Osteoblast (primary cell): Measurements from ENCODE around the gene SCYGR4. TPM values are rescaled to one million over a fixed set of nuclear protein-coding genes. Genes with fewer than 3 reads are reported as not detected.

Experiments
- DNase-seq: peaks from one replicate; pipeline ENCODE4 v3.0.0; 2011; ENCODE audit warnings: low spot score, mixed read lengths; ENCODE audit not compliant: insufficient read length; ENCODE audit errors: missing footprints
- H2AFZ ChIP-seq: 2 replicates; pipeline ENCODE4 v1.6.0; 2011; ENCODE audit warnings: mild to moderate bottlenecking, low read length
- H3K27ac ChIP-seq: 2 replicates; pipeline ENCODE4 v1.5.1; 2011; ENCODE audit warnings: mild to moderate bottlenecking, low read depth, low read length, moderate library complexity
- H3K27me3 ChIP-seq: 2 replicates; pipeline ENCODE4 v1.6.0; 2012; ENCODE audit warnings: mild to moderate bottlenecking, control low read depth, inconsistent platforms, low read length, moderate library complexity; ENCODE audit not compliant: insufficient read depth
- H3K36me3 ChIP-seq: 2 replicates; pipeline ENCODE4 v1.5.1; 2011; ENCODE audit warnings: mild to moderate bottlenecking, low read length, control low read depth, moderate library complexity; ENCODE audit not compliant: insufficient read depth
- H3K4me1 ChIP-seq: 2 replicates; pipeline ENCODE4 v1.5.1; 2011; ENCODE audit warnings: mild to moderate bottlenecking, low read length, control low read depth, moderate library complexity; ENCODE audit not compliant: insufficient read depth
- H3K4me2 ChIP-seq: 2 replicates; pipeline ENCODE4 v1.6.0; 2011; ENCODE audit warnings: mild to moderate bottlenecking, low read length; ENCODE audit not compliant: insufficient read depth
- H3K4me3 ChIP-seq: fragments of 200-600 bp; sonication (generic); 3 replicates; pipeline ENCODE4 v1.5.1; 2012; ENCODE audit warnings: mild to moderate bottlenecking, low read length, inconsistent platforms; ENCODE audit not compliant: insufficient read depth
- H3K79me2 ChIP-seq: 2 replicates; pipeline ENCODE4 v1.6.0; 2012; ENCODE audit warnings: mild to moderate bottlenecking, low read length, control low read depth, inconsistent platforms; ENCODE audit not compliant: insufficient read depth
- H3K9me3 ChIP-seq: 2 replicates; pipeline ENCODE4 v1.5.1; 2011; ENCODE audit warnings: low read depth, low read length, control low read depth
- H4K20me1 ChIP-seq: 2 replicates; pipeline ENCODE4 v1.6.0; 2012; ENCODE audit warnings: mild to moderate bottlenecking, low read length, control low read depth; ENCODE audit not compliant: insufficient read depth
- CTCF ChIP-seq: IDR thresholded peaks from 2 replicates; pipeline ENCODE4 v1.5.1; 2011; ENCODE audit warnings: mild to moderate bottlenecking, low read depth, low read length, moderate library complexity; ENCODE audit errors: extremely low read depth
- total RNA-seq: library from RNA; depleted of rRNA; stranded (reverse); fragments of >200 nt; gene quantifications from 2 replicates; pipeline ENCODE4 v1.2.3, GENCODE V29; 2012

SCYGR4 gene
- total RNA-seq, 1 donor: not detected

- no peaks in the 10 kb centered on the region for H3K4me1 ChIP-seq
- H3K79me2 ChIP-seq: no peaks in the 10 kb centered on the region
- TF ChIP-seq CTCF: no peak
- peak overlapping the region; percentile 26 for H2AFZ ChIP-seq
- no peak overlapping the region for H3K4me2 ChIP-seq
- peak; percentile 81 for DNase-seq
- H4K20me1 ChIP-seq: no peaks in the 10 kb centered on the region
- no peaks in the 10 kb centered on the region for H3K27me3 ChIP-seq
- H3K9me3 ChIP-seq: no peaks in the 10 kb centered on the region
- H3K36me3 ChIP-seq: no peaks in the 10 kb centered on the region
- H3K4me3 ChIP-seq: no peak overlapping the region
- H3K27ac ChIP-seq: no peak overlapping the region
Observed at GRCh38 chr2:227607941-227608340, 9.4 kb upstream of the SCYGR4 start.

- Histone ChIP-seq H4K20me1 (no peaks in the 10 kb centered on the region), H3K4me3 (no peak overlapping the region), H3K27me3 (no peaks in the 10 kb centered on the region), H3K79me2 (no peaks in the 10 kb centered on the region), H3K36me3 (no peaks in the 10 kb centered on the region), H3K9me3 (no peaks in the 10 kb centered on the region), H3K27ac (no peak overlapping the region), H3K4me1 (no peaks in the 10 kb centered on the region), H2AFZ (no peak overlapping the region), H3K4me2 (no peak overlapping the region)
- no peak for DNase-seq
- TF ChIP-seq CTCF: no peak
Observed at GRCh38 chr2:227608561-227609338, 8.5 kb upstream of the SCYGR4 start.

GRCh38 chr2:227610123-227610522 lies 7.2 kb upstream of the SCYGR4 start:
- no peak for TF ChIP-seq CTCF
- Histone ChIP-seq H3K9me3 (no peaks in the 10 kb centered on the region), H3K27ac (no peak overlapping the region), H3K4me1 (no peaks in the 10 kb centered on the region), H3K27me3 (no peaks in the 10 kb centered on the region), H3K79me2 (no peaks in the 10 kb centered on the region), H3K36me3 (no peaks in the 10 kb centered on the region), H4K20me1 (no peaks in the 10 kb centered on the region), H3K4me2 (no peak overlapping the region), H2AFZ (no peak overlapping the region), H3K4me3 (no peak overlapping the region)
- no peak for DNase-seq

GRCh38 chr2:227612546-227613271 lies 4.6 kb upstream of the SCYGR4 start:
- H3K27me3 ChIP-seq: no peaks in the 10 kb centered on the region
- no peaks in the 10 kb centered on the region for H3K4me1 ChIP-seq
- no peak overlapping the region for H3K4me2 ChIP-seq
- no peaks in the 10 kb centered on the region for H3K9me3 ChIP-seq
- no peak overlapping the region for H2AFZ ChIP-seq
- no peak overlapping the region for H3K4me3 ChIP-seq
- no peak for TF ChIP-seq CTCF
- H4K20me1 ChIP-seq: no peaks in the 10 kb centered on the region
- no peaks in the 10 kb centered on the region for H3K79me2 ChIP-seq
- no peak for DNase-seq
- H3K27ac ChIP-seq: no peak overlapping the region
- H3K36me3 ChIP-seq: no peaks in the 10 kb centered on the region
